SK-N-MC (cell line): Measurements from ENCODE around the gene IFIH1.

Source experiments
- EZH2 ChIP-seq: fragments of 200-600 bp; sonication (generic); IDR thresholded peaks from one replicate; pipeline ENCODE4 v1.6.1; 2017; ENCODE audit warnings: antibody characterized with exemption
- FOXP2 ChIP-seq: optimal IDR thresholded peaks from 2 replicates; pipeline ENCODE3; 2011; ENCODE audit warnings: mild to moderate bottlenecking, moderate library complexity; ENCODE audit not compliant: insufficient read depth; ENCODE audit errors: extremely low read length, control extremely low read depth
- POLR2AphosphoS5 ChIP-seq: IDR thresholded peaks from 2 replicates; pipeline ENCODE4 v1.6.1; 2012; ENCODE audit warnings: mild to moderate bottlenecking, low read depth, low read length, borderline replicate concordance

- TF ChIP-seq POLR2AphosphoS5 (no peak), EZH2 (no peak), FOXP2 (no peak)
Measured at GRCh38 chr2:162219426-162219825, 99.1 kb downstream of the IFIH1 start.
